22Rv1 (cell line): Measurements from ENCODE around the gene POLD4.

Experiments
- CTCF ChIP-seq: fragments of 450-650 bp; IDR thresholded peaks from 2 replicates; pipeline ENCODE4 v1.5.1; 2017; ENCODE audit warnings: mild to moderate bottlenecking
- ZFX ChIP-seq: fragments of 450-650 bp; IDR thresholded peaks from 2 replicates; pipeline ENCODE4 v1.6.1; 2017; ENCODE audit warnings: antibody characterized with exemption, borderline replicate concordance

GRCh38 chr11:67320691-67321090, 32.7 kb downstream of the POLD4 start:
- TF ChIP-seq CTCF (no peak), ZFX (no peak)
